Coronary artery (tissue), 2 donors: Measurements from ENCODE around the gene NUP214.
A peak's percentile ranks its signal among the peaks of the same experiment; 100 is the strongest.

Source experiments
- DNase-seq: peaks from one replicate; pipeline ENCODE4 v3.0.0-alpha.2; 2017; ENCODE audit warnings: low spot score
- H3K27ac ChIP-seq, 2 donors: fragments of 200-600 bp; sonication (generic); one replicate each; pipeline ENCODE4 v1.5.1; 2016 to 2019
- H3K4me3 ChIP-seq: fragments of 200-600 bp; sonication (generic); 2 replicates; pipeline ENCODE4 v1.5.1; 2016; ENCODE audit warnings: mild to moderate bottlenecking, moderate library complexity
- CTCF ChIP-seq: fragments of 200-600 bp; sonication (generic); IDR thresholded peaks from one replicate; pipeline ENCODE4 v1.5.1; 2019; ENCODE audit warnings: antibody characterized with exemption

NUP214 gene

GRCh38 chr9:131233995-131234394 is 108.6 kb downstream of the NUP214 start:
- DNase-seq = no peak
- no peak for TF ChIP-seq CTCF
- Histone ChIP-seq H3K27ac (no peak overlapping the region), H3K4me3 (no peak overlapping the region)

- Histone ChIP-seq H3K27ac (no peak overlapping the region), H3K4me3 (no peak overlapping the region)
- no peak for DNase-seq
- TF ChIP-seq CTCF = no peak
These were observed 109.6 kb downstream of the NUP214 start for GRCh38 chr9:131234799-131235479.

GRCh38 chr9:131235480-131235851 is 110.1 kb downstream of the NUP214 start:
- Histone ChIP-seq H3K4me3 (no peak overlapping the region), H3K27ac (no peak overlapping the region)
- no peak for DNase-seq
- no peak for TF ChIP-seq CTCF

GRCh38 chr9:131236161-131236560 is 110.8 kb downstream of the NUP214 start:
- Histone ChIP-seq H3K4me3 (no peak overlapping the region), H3K27ac (no peak overlapping the region)
- DNase-seq = no peak
- no peak for TF ChIP-seq CTCF

GRCh38 chr9:131236761-131237160 is 111.4 kb downstream of the NUP214 start:
- no peak for TF ChIP-seq CTCF
- Histone ChIP-seq H3K27ac (no peak overlapping the region), H3K4me3 (no peak overlapping the region)
- no peak for DNase-seq

- DNase-seq = no peak
- no peak overlapping the region for H3K27ac ChIP-seq
- no peak overlapping the region for H3K4me3 ChIP-seq
- TF ChIP-seq CTCF = no peak
These were observed 111.9 kb downstream of the NUP214 start for GRCh38 chr9:131237291-131237690.

GRCh38 chr9:131237931-131238401 is 112.6 kb downstream of the NUP214 start:
- H3K27ac ChIP-seq = peak overlapping the region in 1 of 2 donors; percentile 48
- DNase-seq = no peak
- H3K4me3 ChIP-seq = peak overlapping the region; percentile 40
- TF ChIP-seq CTCF = no peak
